Vagina (tissue), 2 donors: Measurements from ENCODE around the gene SEC62. TPM values are rescaled to one million over a fixed set of nuclear protein-coding genes. Genes with fewer than 3 reads are reported as not detected.

Source experiments
- DNase-seq, 2 donors: peaks; one replicate each; pipeline ENCODE4 v3.0.0-alpha.2; 2017; ENCODE audit errors: extremely low spot score in 2 of 2
- H3K27ac ChIP-seq: fragments of 200-600 bp; sonication (generic); one replicate; pipeline ENCODE4 v1.5.1; 2019
- H3K27me3 ChIP-seq: fragments of 200-600 bp; sonication (generic); one replicate; pipeline ENCODE4 v1.5.1; 2019
- H3K36me3 ChIP-seq, 2 donors: fragments of 200-600 bp; sonication (generic); one replicate each; pipeline ENCODE4 v1.5.1; 2017 to 2019
- H3K4me1 ChIP-seq: fragments of 200-600 bp; sonication (generic); one replicate; pipeline ENCODE4 v1.5.1; 2019
- H3K4me3 ChIP-seq, 2 donors: fragments of 200-600 bp; sonication (generic); 1 replicate in 1 of 2; 2 replicates in 1 of 2; pipeline ENCODE4 v1.5.1; 2016 to 2019
- H3K9me3 ChIP-seq: fragments of 200-600 bp; sonication (generic); one replicate; pipeline ENCODE4 v1.5.1; 2019
- POLR2A ChIP-seq, 2 donors: fragments of 450-650 bp; IDR thresholded peaks; one replicate each; pipeline ENCODE4 v1.6.1; 2017; ENCODE audit warnings: antibody characterized with exemption in 2 of 2, mild to moderate bottlenecking in 2 of 2, moderate library complexity in 2 of 2
- POLR2AphosphoS5 ChIP-seq, 2 donors: sonication (generic); formaldehyde crosslinking; IDR thresholded peaks; one replicate each; pipeline ENCODE4 v1.9.0; 2017; ENCODE audit warnings: antibody characterized with exemption in 2 of 2, mild to moderate bottlenecking in 2 of 2, low read depth in 1 of 2; ENCODE audit not compliant: insufficient read depth in 1 of 2
- intact Hi-C: fragments of 100-400 bp; cut with DNase I; formaldehyde crosslinking; loops from one replicate; pipeline ENCODE4 v1.15.1; 2023
- total RNA-seq: library from RNA; depleted of rRNA; stranded (reverse); fragments of >200 nt; gene quantifications from one replicate; pipeline ENCODE4 v1.2.3, GENCODE V29; 2016
- TF ChIP-seq, protein P1 (sequence below), 3 experiments: fragments of 450-650 bp in 2 of 3; fragments of 200-600 bp in 1 of 3; sonication (generic) in 1 of 3; IDR thresholded peaks; one replicate each; pipeline ENCODE4 v1.5.1; 2017 to 2019; ENCODE audit warnings: antibody characterized with exemption in 3 of 3, mild to moderate bottlenecking in 2 of 3, moderate library complexity in 2 of 3

SEC62 gene
- total RNA-seq, 1 donor from 2014 or later = 38.1 TPM

DNA sequence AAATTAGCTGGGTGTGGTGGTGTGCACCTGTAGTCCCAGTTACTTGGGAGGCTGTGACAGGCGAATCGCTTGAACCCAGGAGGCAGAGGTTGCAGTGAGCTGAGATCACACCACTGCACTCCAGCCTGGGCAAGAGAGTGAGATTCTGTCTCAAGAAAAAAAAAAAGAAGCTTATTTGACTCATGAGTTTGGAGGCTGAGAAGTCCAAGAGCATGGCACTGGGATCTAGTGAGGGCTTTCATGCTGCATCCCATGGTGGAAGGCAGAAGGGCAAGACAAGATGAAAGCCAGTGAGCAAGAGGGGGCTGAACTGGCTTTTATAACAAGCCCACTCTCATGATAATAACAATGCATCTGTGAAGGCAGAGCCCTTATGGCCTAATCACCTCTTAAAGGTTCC, 33.4 kb downstream of the SEC62 start:
- H3K27ac ChIP-seq = no peak overlapping the region
- TF ChIP-seq, protein P1, sequence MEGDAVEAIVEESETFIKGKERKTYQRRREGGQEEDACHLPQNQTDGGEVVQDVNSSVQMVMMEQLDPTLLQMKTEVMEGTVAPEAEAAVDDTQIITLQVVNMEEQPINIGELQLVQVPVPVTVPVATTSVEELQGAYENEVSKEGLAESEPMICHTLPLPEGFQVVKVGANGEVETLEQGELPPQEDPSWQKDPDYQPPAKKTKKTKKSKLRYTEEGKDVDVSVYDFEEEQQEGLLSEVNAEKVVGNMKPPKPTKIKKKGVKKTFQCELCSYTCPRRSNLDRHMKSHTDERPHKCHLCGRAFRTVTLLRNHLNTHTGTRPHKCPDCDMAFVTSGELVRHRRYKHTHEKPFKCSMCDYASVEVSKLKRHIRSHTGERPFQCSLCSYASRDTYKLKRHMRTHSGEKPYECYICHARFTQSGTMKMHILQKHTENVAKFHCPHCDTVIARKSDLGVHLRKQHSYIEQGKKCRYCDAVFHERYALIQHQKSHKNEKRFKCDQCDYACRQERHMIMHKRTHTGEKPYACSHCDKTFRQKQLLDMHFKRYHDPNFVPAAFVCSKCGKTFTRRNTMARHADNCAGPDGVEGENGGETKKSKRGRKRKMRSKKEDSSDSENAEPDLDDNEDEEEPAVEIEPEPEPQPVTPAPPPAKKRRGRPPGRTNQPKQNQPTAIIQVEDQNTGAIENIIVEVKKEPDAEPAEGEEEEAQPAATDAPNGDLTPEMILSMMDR (IDR thresholded peaks at IDR 0.05) = no peak
- TF ChIP-seq POLR2AphosphoS5 (IDR thresholded peaks at IDR 0.05; ENCODE audit: insufficient read depth in 1 of 2, low read depth in 1 of 2) (no peak), POLR2A (IDR thresholded peaks at IDR 0.05) (no peak)
- peaks cover 0 to 4% of the 10 kb centered on the region in 2 donors for H3K36me3 ChIP-seq
- no peaks in the 10 kb centered on the region for H3K4me1 ChIP-seq
- DNase-seq = no peak
- intact Hi-C loops = no loop called here
- H3K9me3 ChIP-seq = no peaks in the 10 kb centered on the region
- H3K4me3 ChIP-seq = no peak overlapping the region
- no peaks in the 10 kb centered on the region for H3K27me3 ChIP-seq

DNA sequence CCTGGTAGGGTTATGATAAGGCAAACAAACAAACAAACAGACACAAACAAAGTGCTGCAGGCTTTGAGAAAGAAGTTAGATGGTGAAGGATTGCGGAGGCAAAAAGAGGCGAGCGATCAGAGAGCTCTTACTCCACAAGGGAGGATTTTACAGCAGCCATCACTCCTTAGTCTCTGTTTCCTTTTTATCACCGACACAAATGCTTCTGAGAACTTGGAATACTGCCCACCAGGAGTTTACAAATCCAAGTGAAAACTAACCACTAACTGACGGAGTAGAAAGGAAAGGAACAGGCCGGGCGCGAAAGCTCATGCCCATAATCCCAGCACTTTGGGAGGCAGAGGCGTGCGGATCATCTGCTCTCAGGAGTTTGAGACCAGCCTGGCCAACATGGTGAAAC, 35.6 kb downstream of the SEC62 start:
- intact Hi-C loops = no loop called here
- no peak for DNase-seq
- H3K27me3 ChIP-seq = no peaks in the 10 kb centered on the region
- H3K27ac ChIP-seq = no peak overlapping the region
- no peak overlapping the region for H3K4me3 ChIP-seq
- no peak for TF ChIP-seq POLR2AphosphoS5 (IDR thresholded peaks at IDR 0.05; ENCODE audit: insufficient read depth in 1 of 2, low read depth in 1 of 2)
- TF ChIP-seq POLR2A (IDR thresholded peaks at IDR 0.05) = no peak
- TF ChIP-seq, protein P1 (IDR thresholded peaks at IDR 0.05) = no peak
- H3K4me1 ChIP-seq = no peaks in the 10 kb centered on the region
- H3K36me3 ChIP-seq = no peaks in the 10 kb centered on the region
- H3K9me3 ChIP-seq = no peaks in the 10 kb centered on the region

DNA sequence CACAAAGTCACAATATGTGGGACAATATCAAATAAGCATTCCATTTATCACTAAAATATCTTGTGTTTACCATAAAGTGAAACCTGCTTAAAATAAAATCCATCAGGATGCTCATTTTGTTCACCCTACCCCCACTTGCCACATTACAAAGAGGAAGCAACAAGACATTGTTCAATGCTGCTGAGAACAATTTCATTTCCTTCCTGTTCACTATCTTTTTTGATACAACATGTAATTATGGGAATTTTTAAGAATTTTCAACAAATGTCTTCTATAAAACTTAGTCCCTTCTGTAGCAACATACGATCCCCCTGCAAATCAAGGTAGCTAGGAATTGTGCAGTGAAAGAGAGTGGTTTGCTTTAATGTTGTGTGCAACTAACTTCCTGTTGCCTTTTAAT, 36.3 kb downstream of the SEC62 start:
- Histone ChIP-seq H3K27ac (no peak overlapping the region), H3K4me3 (no peak overlapping the region)
- intact Hi-C loops = no loop called here

DNA sequence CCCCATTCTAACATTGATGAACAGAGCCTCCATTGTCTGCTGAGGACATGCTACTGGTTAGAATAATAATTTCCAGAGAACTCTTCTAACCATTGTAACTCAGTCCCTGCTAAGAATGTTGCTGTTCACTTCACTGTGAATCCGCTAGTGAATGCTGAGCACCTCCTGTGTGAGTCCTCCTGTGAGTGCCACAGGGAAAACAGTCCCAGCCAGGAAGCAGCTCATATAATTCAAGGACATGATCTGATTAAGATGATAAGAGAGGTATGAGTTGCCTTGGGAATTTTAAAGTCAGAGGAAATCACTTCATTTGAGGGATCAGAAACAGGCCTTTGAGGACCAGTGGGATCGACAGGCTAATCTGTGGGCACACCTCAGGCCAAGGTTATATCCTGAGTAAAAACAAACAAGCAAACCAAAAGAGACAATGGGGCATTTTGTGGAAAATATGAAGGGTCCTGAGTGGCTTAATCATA, 37.3 kb downstream of the SEC62 start:
- TF ChIP-seq POLR2AphosphoS5 (IDR thresholded peaks at IDR 0.05; ENCODE audit: insufficient read depth in 1 of 2, low read depth in 1 of 2) = no peak
- TF ChIP-seq, protein P1 (IDR thresholded peaks at IDR 0.05) = no peak
- no peak for TF ChIP-seq POLR2A (IDR thresholded peaks at IDR 0.05)
- no peaks in the 10 kb centered on the region for H3K4me1 ChIP-seq
- DNase-seq = no peak
- no peak overlapping the region for H3K27ac ChIP-seq
- H3K4me3 ChIP-seq = no peak overlapping the region
- intact Hi-C loops = no loop called here
- H3K36me3 ChIP-seq = no peaks in the 10 kb centered on the region
- H3K27me3 ChIP-seq = no peaks in the 10 kb centered on the region
- no peaks in the 10 kb centered on the region for H3K9me3 ChIP-seq

More for the DNA sequence above, 36.3 kb downstream of the SEC62 start:
- Histone ChIP-seq H3K36me3 (no peaks in the 10 kb centered on the region), H3K27me3 (no peaks in the 10 kb centered on the region), H3K9me3 (no peaks in the 10 kb centered on the region), H3K4me1 (no peaks in the 10 kb centered on the region)
- no peak for DNase-seq
- TF ChIP-seq, protein P1 (IDR thresholded peaks at IDR 0.05) = no peak
- TF ChIP-seq POLR2AphosphoS5 (IDR thresholded peaks at IDR 0.05; ENCODE audit: insufficient read depth in 1 of 2, low read depth in 1 of 2) = no peak
- no peak for TF ChIP-seq POLR2A (IDR thresholded peaks at IDR 0.05)

DNA sequence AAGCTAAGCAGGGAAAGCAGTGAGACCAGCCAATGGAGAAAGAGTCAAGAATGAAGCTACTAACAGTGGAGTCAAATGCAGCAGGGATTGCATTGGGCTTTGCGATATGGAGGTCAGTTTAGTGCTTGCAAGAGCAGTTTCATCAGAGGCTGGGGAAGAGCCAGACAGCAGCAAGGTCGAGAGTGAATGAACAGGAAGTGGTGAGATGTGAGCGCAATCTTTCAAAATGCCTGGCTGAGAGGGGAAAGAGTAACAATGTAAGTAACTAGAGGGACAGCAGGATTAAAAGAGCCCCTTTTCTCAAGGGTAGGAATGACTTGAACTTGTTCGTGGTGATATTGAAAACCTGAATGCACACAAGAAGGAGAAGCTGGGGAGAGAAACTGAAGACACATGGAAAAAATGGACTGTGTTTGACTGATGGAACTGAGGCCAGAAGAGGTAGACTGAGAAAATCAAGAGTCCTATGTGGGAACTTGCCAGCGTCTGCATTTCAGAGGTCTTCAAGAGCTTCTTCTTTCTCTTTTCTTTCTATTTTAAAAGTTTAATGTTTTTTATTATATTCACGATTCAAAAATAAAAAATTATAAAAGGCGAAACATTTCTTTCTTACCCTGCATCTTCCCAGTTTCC, 40.5 kb downstream of the SEC62 start:
- Histone ChIP-seq H3K27me3 (no peaks in the 10 kb centered on the region), H3K9me3 (no peaks in the 10 kb centered on the region), H3K36me3 (no peaks in the 10 kb centered on the region), H3K4me3 (no peak overlapping the region), H3K4me1 (no peaks in the 10 kb centered on the region), H3K27ac (no peak overlapping the region)
- TF ChIP-seq POLR2A (IDR thresholded peaks at IDR 0.05) (no peak), POLR2AphosphoS5 (IDR thresholded peaks at IDR 0.05; ENCODE audit: insufficient read depth in 1 of 2, low read depth in 1 of 2) (no peak)
- TF ChIP-seq, protein P1 (IDR thresholded peaks at IDR 0.05) = no peak
- intact Hi-C loops = no loop called here
- DNase-seq = no peak
